ENCODE data around the gene KERA. TPM values are rescaled to one million over a fixed set of nuclear protein-coding genes. Genes with fewer than 3 reads are reported as not detected.

KERA gene
- total RNA-seq (2014; rRNA removed; shearing (Covaris generic)), result not detected in 2 replicates

DNA sequence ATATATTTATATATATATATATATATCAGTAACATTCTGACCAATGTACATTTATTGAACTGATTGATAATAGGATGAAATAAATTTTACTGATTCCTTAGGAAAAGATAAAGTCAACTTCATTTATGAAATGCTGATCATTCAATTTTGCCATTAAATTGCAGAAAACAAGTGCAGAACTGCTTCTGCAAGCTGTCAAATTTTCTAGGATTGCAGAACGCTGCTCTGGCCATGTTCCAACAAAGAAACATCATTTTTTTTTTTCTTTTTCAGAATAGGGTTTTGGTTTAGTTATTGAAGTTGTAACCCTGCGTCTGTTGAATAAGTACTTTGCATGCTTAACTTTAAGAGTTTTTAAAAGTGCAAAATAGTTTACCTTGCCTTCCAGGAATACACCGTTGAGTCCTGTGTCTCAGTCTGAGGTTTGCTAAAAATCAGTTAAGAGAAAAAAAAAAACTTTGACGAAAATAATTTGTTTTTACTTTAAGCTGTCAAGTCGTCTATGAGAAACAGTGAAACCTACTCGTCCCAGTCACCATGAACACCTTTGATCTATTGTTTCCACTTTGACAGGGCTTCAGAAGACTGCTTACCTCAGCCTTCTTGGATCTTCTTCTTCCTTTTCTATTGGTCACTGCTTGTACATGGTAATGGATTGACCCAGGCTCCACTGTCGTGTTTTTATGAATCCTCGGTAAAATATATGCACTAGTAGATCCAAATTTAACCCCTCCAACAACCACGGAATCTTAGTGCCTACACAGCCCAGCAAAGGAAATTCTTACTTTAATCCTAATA, at the start of gene KERA:
KERA (minus strand) TSS at position 657 of the 798 bp plus-strand sequence. CDS start 1,743 bp downstream, outside the sequence.

DNA sequence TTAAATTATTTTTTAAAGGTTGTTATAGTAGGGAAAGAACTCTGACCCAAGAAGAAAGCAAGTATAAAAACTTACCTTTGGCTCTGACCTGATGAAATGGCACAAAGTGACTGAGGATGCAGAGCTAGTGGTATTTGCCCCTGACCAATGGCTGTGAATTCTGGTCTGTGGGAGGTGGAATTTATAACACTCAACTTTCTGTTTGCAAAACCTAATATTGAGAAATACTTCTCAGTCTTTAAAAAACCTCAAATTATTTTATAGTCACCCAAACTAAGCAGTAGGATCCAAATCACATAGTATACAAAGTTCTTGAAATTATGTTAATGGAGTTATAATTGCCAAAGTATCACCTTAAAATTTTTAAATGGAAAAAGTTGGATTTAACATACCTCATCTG, 53.0 kb downstream of the KERA start, which contains the start of gene EPYC:
EPYC (minus strand) TSS at position 101 of the 400 bp plus-strand sequence. CDS start 2,407 bp downstream, outside the sequence.

Other genes with a start within 250 kb of the KERA start
- not detected in 2 replicates for gene CCER1, start 102.8 kb downstream of the KERA start, total RNA-seq (2014; rRNA removed; shearing (Covaris generic))
- gene EPYC, start 53.1 kb downstream of the KERA start, total RNA-seq (2014; rRNA removed; shearing (Covaris generic)), result not detected in 2 replicates
- 0.32 and 0.83 TPM in 2 replicates for gene LUM, start 53.5 kb upstream of the KERA start, total RNA-seq (2014; rRNA removed; shearing (Covaris generic))
- gene DCN, start 124.8 kb upstream of the KERA start, total RNA-seq (2014; rRNA removed; shearing (Covaris generic)), result 0.56 TPM in 1 of 2 replicates, not detected in the other